Endometrial microvascular endothelial cells (primary cell): Measurements from ENCODE around the gene ARFGEF2. TPM values are rescaled to one million over a fixed set of nuclear protein-coding genes. Genes with fewer than 3 reads are reported as not detected.

Experiments used
- in situ Hi-C: cut with HindIII; loops from 2 replicates; pipeline ENCODE4 v1.10.0; 2017; ENCODE audit warnings: low sequenced_read_pairs, low pct_unique_long_range_greater_than_20kb; ENCODE audit errors: inconsistent ontology term
- total RNA-seq: library from RNA; depleted of rRNA; stranded (reverse); fragments of >200 nt; gene quantifications from one replicate; pipeline ENCODE4 v1.2.3, GENCODE V29; 2015; ENCODE audit errors: inconsistent ontology term

The ARFGEF2 gene
- total RNA-seq, 1 donor from 2014 or later = 37.3 TPM

DNA sequence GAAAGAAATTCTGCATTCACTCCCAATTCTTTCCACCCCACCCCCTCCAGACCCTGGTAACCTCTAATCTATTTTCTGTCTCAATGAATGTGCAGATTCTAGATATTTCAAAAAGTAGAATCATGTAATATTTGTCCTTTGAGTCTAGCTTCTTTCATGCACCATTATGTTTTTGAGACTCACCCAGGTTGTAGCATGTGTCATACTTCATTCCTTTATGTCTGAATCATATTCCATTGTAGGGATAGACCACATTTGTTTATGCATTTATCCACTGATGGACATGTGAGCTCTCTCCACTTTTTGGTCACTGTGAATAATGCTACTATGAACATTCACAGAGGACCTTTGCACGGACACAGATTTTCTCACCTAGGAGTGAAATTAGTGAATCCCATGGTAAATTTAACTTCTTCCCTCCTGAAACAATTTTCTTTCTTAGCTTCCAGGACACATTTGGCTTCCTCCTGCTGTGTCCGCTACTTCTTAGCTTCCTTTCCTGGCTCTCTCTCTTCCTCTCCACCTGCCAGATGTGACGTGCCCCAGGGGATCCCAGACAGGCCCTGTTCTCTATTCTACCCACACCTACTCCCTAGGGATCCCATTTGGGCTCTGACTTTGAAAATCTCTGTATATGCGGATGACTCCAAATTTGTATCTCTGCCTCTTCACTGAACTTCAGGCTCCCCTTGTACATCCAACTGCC is 24.1 kb upstream of the ARFGEF2 start:
- in situ Hi-C loops = no loop called here

GRCh38 chr20:48898210-48898609 is 23.3 kb upstream of the ARFGEF2 start:
- in situ Hi-C loops = no loop called here

DNA sequence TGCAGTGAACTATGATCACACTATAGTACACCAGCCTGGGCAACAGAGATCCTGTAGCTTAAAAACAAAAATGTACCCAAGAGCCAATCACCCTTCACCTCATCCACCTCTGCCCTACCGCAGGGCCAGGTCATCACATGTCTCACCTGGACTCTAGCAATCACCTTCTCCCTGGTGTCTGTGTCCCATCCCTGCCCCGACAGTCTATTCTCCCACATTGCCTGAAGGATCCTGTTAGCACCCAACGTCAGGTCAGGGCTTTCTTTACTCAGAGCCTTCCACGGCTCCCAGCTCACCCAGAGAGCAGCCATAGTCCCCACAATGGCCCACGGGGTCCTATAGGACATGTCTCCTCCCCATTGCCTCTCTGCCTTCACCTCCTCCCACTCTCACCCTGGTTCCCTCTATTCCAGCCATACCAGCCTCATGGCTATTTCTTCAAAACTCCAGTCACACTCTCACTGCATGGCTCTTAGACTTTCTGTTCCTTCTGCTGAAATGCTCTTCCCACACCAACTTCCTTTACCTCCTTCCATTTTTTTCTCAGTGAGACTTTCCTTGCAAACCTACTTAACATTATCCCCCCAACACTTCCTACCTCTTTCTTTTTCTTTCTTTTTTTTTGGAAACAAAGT is 22.5 kb upstream of the ARFGEF2 start:
- in situ Hi-C loops = no loop called here

- in situ Hi-C loops = no loop called here
These were observed 21.6 kb upstream of the ARFGEF2 start for GRCh38 chr20:48899881-48900280.

DNA sequence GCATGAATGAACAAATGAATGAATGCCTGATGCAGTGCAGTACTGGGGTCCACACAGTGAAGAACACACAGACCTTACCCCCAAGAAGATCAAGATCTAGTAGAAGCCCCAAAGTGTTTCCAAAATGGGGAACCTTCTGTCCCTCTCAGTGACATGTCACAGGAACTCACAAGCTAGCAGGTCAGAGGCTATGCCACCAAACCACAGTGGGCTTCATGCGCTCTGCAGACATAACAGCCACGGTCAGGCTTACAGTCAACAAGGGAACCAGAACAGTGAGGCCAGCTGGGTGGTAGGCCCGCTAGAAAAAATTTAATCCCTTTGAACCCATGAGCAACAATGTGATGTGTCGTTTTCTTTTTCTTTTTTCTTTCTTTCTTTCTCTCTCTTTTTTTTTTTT is 20.2 kb upstream of the ARFGEF2 start:
- in situ Hi-C loops = no loop called here

GRCh38 chr20:48903705-48904104 is 17.8 kb upstream of the ARFGEF2 start:
- in situ Hi-C loops = no loop called here

DNA sequence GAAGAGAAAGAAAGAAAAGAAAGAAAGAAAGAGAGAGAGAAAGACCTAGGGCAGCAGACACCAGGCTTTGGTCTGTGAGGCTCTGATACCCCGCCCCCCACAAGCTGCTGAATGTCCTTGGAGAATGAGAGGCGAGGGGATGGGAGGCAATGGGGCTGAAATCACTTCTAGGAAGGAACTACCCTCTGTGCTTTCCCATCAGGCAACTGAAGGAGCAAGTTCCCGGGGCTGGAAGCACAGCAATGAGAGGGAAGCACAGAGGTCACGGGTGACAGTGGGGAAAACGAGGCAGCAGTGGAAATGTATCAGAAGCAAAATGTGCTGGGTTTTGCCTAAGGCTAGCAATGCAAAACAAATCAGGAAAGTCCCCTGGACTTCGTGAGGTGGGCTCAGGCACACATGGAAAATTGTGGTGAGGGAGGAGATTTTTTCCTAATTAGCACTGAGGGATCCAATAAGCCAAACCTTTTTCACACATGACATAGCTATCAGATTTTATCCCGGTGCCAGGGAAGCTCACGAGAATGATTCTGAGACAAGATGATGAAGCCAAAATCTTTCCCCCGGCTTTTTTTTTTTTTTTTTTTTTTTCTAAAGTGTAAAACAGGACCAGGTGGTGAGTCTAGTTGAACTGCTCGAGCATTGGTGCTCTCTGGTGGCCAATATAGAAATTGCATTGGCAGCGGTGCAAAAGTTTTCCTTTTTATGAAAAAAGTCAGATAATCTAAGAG is 16.8 kb upstream of the ARFGEF2 start:
- in situ Hi-C loops = no loop called here

- in situ Hi-C loops = no loop called here
These were observed 16.2 kb upstream of the ARFGEF2 start for GRCh38 chr20:48905297-48905647.

- in situ Hi-C loops = no loop called here
These were observed 15.2 kb upstream of the ARFGEF2 start for GRCh38 chr20:48906221-48906877.

GRCh38 chr20:48908656-48909319 is 12.7 kb upstream of the ARFGEF2 start:
- in situ Hi-C loops = no loop called here

DNA sequence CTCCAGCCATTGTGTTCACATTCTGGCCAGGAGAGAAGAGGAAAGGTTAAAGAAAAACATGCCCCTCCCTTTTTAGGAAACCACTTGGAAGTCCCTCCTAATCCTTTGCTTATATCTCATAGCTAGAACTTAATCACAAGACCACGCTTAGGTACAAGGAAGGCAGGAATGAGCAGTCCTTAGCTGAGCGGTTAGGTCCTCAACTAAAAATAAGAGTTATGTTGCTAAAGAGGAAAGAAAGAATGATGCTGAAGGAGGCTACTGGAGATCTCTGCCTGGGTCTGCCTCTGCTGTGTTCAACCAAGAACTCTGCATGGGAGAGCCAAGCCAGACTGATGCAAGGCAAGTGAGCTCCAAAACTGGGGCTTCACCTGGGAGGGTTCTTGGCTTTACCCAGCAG is 11.6 kb upstream of the ARFGEF2 start:
- in situ Hi-C loops = no loop called here

DNA sequence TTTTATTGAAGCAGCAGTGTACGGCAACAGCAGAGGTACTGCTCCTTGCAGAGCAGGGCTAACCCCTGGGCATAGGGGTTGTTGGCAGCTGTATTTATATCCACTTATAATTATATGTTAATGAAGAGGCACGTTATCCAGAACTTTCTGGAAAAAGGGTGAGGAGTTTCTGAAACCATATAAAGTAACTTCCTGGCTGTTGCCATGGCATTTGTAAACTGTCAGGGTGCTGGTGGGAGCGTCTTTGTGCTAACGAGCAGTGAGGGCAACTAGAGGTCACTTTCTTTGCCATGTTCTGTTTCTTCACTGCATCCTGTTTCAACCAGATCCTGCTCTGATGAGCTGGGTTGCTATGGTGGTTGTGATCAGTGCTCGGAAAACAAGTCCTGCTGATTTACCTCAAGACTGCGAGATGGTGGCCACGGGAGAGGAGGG is 11.1 kb upstream of the ARFGEF2 start:
- in situ Hi-C loops = no loop called here

DNA sequence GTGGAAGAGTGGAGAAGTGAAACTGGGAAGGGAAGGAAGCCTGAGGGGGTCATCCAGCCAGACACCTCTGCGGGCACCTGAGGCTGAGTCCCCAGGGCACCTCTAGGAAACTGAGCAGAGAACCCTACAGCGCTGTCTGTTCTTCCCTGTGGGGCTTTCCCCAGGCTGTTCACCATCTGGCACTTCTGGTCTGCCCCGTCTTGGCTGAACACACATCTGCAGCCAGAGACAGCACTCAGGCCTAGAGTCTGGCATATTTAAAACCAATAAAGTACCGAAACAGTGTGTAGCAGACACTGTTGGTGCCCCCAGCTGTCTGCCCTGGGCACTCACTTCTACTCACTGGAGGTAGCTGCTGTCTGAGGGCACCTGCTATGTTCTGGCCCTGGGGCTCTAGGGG is 9.4 kb upstream of the ARFGEF2 start:
- in situ Hi-C loops = no loop called here

DNA sequence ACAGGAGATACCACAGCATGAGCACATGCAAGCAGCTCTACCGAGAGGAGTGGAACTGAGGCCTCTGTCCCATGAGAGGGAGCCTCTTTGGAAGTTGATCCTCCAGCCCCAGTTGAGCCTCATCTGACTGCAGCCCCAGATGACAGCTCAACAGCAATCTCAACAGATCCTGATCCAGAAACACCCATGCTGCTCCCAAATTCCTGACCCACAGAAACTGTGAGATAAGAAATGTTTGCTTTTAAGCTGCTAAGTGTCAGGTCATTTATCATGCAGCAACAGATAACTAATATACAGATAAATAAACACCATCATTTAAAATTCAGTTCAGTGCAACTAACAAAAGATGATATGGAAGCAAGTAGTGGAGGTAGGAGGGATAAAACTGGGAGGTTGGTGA is 4.8 kb upstream of the ARFGEF2 start:
- in situ Hi-C loops = no loop called here

GRCh38 chr20:48919336-48919881 is 2.1 kb upstream of the ARFGEF2 start:
- in situ Hi-C loops = no loop called here

DNA sequence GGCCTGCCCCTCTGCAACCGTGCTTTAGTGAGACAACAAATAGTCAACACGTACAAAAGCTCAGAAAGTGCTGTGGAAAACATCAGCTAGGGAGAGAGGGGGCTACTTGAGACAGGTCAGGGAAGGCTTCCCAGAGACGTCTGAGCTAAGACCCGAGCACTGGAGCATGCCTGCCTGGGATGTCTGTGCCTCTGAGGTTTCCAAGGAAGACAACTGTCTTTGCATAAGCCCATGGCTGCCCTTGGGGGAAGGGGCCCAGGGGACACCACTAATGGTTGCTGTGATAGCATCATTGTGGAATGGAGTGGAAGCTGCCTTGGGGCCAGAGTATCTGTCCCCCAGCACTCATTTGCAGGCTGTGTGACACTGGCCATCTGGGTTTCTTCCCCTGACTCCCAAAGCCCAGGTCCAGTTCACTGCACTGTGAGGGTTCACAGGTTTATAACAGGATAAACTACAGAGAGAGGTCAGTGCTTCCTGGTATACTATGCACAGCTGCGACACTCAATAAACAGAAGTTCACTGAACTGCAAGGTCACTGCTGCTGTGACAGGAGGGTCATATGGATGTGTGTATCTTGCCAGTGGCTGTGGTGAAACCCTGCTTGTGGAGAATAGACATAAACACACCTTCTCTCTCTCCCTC is 1.5 kb upstream of the ARFGEF2 start:
- in situ Hi-C loops = no loop called here

DNA sequence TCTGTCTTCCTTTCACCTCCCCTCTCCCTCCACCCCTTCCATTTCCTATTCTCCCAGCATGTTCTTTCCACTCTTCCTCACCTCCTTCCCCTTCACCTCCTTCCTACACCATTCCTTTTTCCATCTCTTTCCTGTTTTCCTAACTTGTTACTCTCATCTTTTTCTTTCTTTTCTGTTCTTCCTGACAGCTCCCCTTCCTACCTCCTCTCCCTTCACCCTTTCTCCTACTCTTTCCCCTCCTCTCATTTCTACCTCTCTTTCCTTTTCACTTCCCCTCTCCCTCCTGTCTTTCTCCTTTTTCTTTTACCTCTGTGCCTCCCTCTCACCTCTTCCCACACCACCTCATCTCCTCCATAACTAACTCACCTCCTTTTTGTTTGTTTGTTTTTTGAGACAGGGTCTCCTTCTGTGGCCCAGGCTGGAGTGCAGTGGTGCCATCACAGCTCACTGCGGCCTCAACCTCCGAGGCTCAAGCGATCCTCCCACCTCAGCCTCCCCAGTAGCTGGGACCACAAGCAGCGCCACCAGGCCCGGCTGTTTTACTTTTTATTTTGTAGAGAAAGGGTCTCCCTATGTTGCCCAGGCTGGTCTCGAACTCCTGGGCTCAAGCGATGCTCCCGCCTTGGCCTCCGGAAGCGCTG is 864 bp upstream of the ARFGEF2 start:
- in situ Hi-C loops = no loop called here
